ENCODE results near the gene TNFAIP8L2.

GRCh38 chr1:151144474-151145303 is 11.8 kb upstream of the TNFAIP8L2 start:
- no peak for TF ChIP-seq CTCF (IDR thresholded peaks at IDR 0.05; ENCODE audit: extremely low read depth in 1 of 2, insufficient read depth in 1 of 2, low read depth in 1 of 2, low read length in 2 of 2)
- no peak for TF ChIP-seq POLR2A (IDR thresholded peaks at IDR 0.05; ENCODE audit: low read depth, low read length)
